Measurements from ENCODE around the gene CDY1. TPM values are rescaled to one million over a fixed set of nuclear protein-coding genes. Genes with fewer than 3 reads are reported as not detected.

The CDY1 gene
- not detected in 2 replicates for total RNA-seq

GRCh38 chrY:25621817-25622216 is at the start of gene CDY1:
TSS of gene CDY1 (plus strand) at chrY:25622117. CDS start at chrY:25622443, 326 bp downstream.

Measured in mesangial cell (primary cell).